Measurements from ENCODE around the gene CCDC87. TPM values are rescaled to one million over a fixed set of nuclear protein-coding genes. Genes with fewer than 3 reads are reported as not detected.
"Not testable (repeated sequence)": the region's sequence is repeated elsewhere in the genome, so short reads cannot be mapped to it uniquely, and the experiment has no call there.

CCDC87 gene
- total RNA-seq, 1 experiment from 2014 or later: 1.1 TPM

DNA sequence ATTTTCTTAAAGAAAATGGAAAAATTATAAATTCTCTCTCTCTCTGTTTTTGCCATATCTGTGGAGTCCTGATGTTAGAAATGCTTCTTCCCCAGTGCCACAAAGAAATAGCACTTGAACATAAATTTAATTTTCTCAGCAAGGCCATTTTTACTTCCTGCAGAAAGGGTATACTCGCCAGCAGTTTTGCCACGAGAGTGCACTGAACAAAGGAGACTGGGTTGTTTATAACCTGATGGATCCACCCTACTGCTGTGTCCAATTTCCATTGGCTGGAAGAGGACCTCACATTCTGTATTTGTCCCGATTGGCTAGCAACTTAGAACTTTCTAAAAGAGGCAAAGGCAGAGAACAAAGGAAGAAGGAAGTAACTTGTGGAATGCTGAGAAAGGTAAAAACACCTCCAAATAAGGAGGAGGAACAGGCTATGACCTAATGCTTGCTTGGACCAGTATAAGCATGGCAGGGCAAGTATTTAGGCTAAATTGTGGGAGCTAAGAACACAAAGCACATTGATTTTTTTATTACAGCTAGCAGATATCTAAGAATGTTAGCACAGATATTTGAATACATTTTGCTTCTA is 10.2 kb downstream of the CCDC87 start:
- not testable (repeated sequence) for H2AK5ac ChIP-seq (ENCODE audit: insufficient read length, low read length); H3K4ac ChIP-seq (ENCODE audit: low read depth, low read length); H4K8ac ChIP-seq (replicated peaks; ENCODE audit: insufficient read length, low read depth, low read length); H4K91ac ChIP-seq (ENCODE audit: insufficient read length, low read depth, low read length); H3K56ac ChIP-seq (ENCODE audit: insufficient read length, low read depth, low read length); H2AFZ ChIP-seq (ENCODE audit: low read length); H3T11ph ChIP-seq (ENCODE audit: low read length); H3K9me3 ChIP-seq (ENCODE audit: control insufficient read depth, low read depth, low read length); H3K79me2 ChIP-seq (ENCODE audit: insufficient read depth, low read length); H2BK15ac ChIP-seq (ENCODE audit: low read depth, low read length); H3K23me2 ChIP-seq (ENCODE audit: insufficient read length, low read depth, low read length, poor library complexity, severe bottlenecking); H2BK120ac ChIP-seq (ENCODE audit: low read depth, low read length, poor library complexity, severe bottlenecking); H4K5ac ChIP-seq (ENCODE audit: insufficient read length, low read depth, low read length); H3K4me3 Mint-ChIP-seq; H4K20me1 ChIP-seq (ENCODE audit: control insufficient read depth, insufficient read depth, insufficient read length); H3K79me1 ChIP-seq (ENCODE audit: insufficient read depth, low read depth, low read length, poor library complexity, severe bottlenecking); H3K9ac ChIP-seq (ENCODE audit: extremely low read depth, insufficient read length, low read length); H3K14ac ChIP-seq (ENCODE audit: insufficient read depth, low read length); H2BK5ac ChIP-seq (ENCODE audit: insufficient read length, low read length); H2BK12ac ChIP-seq (ENCODE audit: insufficient read length, low read depth, low read length); H3K27me3 ChIP-seq (ENCODE audit: insufficient read depth, low read length); H3K4me2 ChIP-seq (ENCODE audit: insufficient read depth, insufficient read length, low read length); H3K4me1 ChIP-seq (ENCODE audit: insufficient read depth, low read length); H3K18ac ChIP-seq (ENCODE audit: insufficient read length, low read depth, low read length); H3K23ac ChIP-seq (ENCODE audit: insufficient read length, low read depth, low read length); H2BK20ac ChIP-seq (ENCODE audit: low read depth, low read length, poor library complexity, severe bottlenecking)
- Mint-ChIP-seq H3K27me3 (ENCODE audit: low read depth) (peaks cover 14% of the 10 kb centered on the region), H3K27ac (peak overlapping the region in 1 of 3 experiments; percentile 90; a peak in 2 of 7 replicates), H3K4me1 (peaks cover 12 to 16% of the 10 kb centered on the region in 2 experiments), H3K36me3 (ENCODE audit: insufficient read depth in 1 of 3, low read depth in 3 of 3) (peaks cover 4 to 26% (median 18%) of the 10 kb centered on the region in 3 experiments; a peak in 6 of 7 replicates), H3K9me3 (peaks cover 34 to 36% of the 10 kb centered on the region in 2 experiments)
- peak overlapping the region; percentile 67 for H3K27ac ChIP-seq (ENCODE audit: insufficient read length, low read depth, low read length)
- no CpG with 5 or more reads among the region's 3 CpGs for WGBS (ENCODE audit: extremely low coverage, insufficient read length, low lambda C conversion rate)
- DNase-seq: peak; percentile 64

Measured in H9 (cell line).